Body of pancreas (tissue), 4 donors: Measurements from ENCODE around the gene SPON2.

Source experiments
- POLR2A ChIP-seq, 3 donors: fragments of 450-650 bp; IDR thresholded peaks; one replicate each; pipeline ENCODE4 v1.6.1; 2016; ENCODE audit warnings: antibody characterized with exemption in 3 of 3, mild to moderate bottlenecking in 2 of 3
- TF ChIP-seq, protein P1 (sequence below), 7 experiments: fragments of 450-650 bp in 4 of 7; fragments of 200-600 bp in 3 of 7; sonication (generic) in 3 of 7; IDR thresholded peaks; one replicate each; pipeline ENCODE4 v1.5.1; 2016 to 2019; ENCODE audit warnings: antibody characterized with exemption in 7 of 7

DNA sequence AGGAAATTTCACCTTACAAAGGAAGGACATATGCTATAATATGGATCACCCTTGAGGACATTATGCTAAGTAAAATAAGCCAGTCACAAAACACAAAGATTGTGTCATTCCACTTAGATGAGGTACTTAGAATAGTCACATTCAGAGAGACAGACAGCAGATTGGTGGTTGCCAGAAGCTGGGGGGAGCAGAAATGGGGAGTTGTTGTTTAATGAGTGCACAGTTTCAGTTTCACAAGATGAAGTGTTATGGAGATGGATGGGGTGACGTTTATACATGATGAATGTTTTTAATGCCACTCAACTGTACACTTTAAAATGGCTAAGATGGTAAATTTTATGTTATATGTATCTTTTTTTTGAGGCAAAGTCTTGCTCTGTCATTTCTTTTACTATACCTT, 14.8 kb upstream of the SPON2 start:
- TF ChIP-seq, protein P1, sequence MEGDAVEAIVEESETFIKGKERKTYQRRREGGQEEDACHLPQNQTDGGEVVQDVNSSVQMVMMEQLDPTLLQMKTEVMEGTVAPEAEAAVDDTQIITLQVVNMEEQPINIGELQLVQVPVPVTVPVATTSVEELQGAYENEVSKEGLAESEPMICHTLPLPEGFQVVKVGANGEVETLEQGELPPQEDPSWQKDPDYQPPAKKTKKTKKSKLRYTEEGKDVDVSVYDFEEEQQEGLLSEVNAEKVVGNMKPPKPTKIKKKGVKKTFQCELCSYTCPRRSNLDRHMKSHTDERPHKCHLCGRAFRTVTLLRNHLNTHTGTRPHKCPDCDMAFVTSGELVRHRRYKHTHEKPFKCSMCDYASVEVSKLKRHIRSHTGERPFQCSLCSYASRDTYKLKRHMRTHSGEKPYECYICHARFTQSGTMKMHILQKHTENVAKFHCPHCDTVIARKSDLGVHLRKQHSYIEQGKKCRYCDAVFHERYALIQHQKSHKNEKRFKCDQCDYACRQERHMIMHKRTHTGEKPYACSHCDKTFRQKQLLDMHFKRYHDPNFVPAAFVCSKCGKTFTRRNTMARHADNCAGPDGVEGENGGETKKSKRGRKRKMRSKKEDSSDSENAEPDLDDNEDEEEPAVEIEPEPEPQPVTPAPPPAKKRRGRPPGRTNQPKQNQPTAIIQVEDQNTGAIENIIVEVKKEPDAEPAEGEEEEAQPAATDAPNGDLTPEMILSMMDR (IDR thresholded peaks at IDR 0.05), result no peak
- no peak for TF ChIP-seq POLR2A (IDR thresholded peaks at IDR 0.05)
